ENCODE measurements around the gene RAMP1. TPM values are rescaled to one million over a fixed set of nuclear protein-coding genes. Genes with fewer than 3 reads are reported as not detected.
A peak's percentile ranks its signal among the peaks of the same experiment; 100 is the strongest.

Gene RAMP1
- total and polyA plus RNA-seq, 9 of the 15 experiments (the other 6 are each of a cell fraction or from before 2014, with no cell fraction given): 0.72 to 0.77 TPM; not detected in 7

GRCh38 chr2:237927135-237927534 lies 67.7 kb downstream of the RAMP1 start:
- Histone ChIP-seq H3K27me3 (ENCODE audit: control insufficient read depth in 2 of 2, insufficient read depth in 2 of 2, low read length in 2 of 2) (no peaks in the 10 kb centered on the region), H3K4me3 (no peak overlapping the region), H3K9ac (ENCODE audit: insufficient read depth in 1 of 2, low read depth in 2 of 2, low read length in 2 of 2) (no peak overlapping the region), H2AFZ (ENCODE audit: low read depth, low read length) (no peak overlapping the region), H4K20me1 (replicated peaks; ENCODE audit: control insufficient read depth, insufficient read depth, low read length) (no peaks in the 10 kb centered on the region), H3K4me2 (ENCODE audit: insufficient read depth, low read length) (no peak overlapping the region), H3K27ac (ENCODE audit: extremely low read depth, low read depth, low read length) (no peak overlapping the region), H3K79me2 (ENCODE audit: control insufficient read depth, insufficient read depth, low read length) (no peaks in the 10 kb centered on the region), H3K4me1 (replicated peaks in 1 of 2; ENCODE audit: control insufficient read depth in 2 of 2, insufficient read depth in 2 of 2, low read length in 2 of 2) (peaks cover 7 to 12% of the 10 kb centered on the region in 2 experiments), H3K9me1 (ENCODE audit: control insufficient read depth, insufficient read depth, low read length) (no peaks in the 10 kb centered on the region), H3K9me3 (replicated peaks; ENCODE audit: control insufficient read depth, insufficient read depth, low read depth, low read length) (peaks cover 1% of the 10 kb centered on the region; the same call in 1 of the 2 replicates), H3K36me3 (ENCODE audit: control insufficient read depth, insufficient read depth, low read length) (no peaks in the 10 kb centered on the region)
- intact Hi-C loops (cut with micrococcal nuclease) (loop anchor here (10.0 kb wide), 1 partner anchor 98 kb away; no protein-coding TSS in a partner anchor), in situ Hi-C loops (cut with MboI) (loop anchor here (5.0 kb wide), 1 partner anchor 35 kb away; no protein-coding TSS in a partner anchor)
- BruUV-seq (replicated peaks): no TSS peak
- ChIA-PET CTCF (ENCODE audit: low intra/inter-chr PET ratio) (no interaction called here), POLR2A (interaction anchor here (1.9 kb wide), 1 partner anchor 12 kb away, joined by 8 read pairs; no protein-coding TSS in a partner anchor)
- ATAC-seq (no peak), DNase-seq (ENCODE audit: extremely low read depth in 1 of 4, low spot score in 3 of 4) (no peak), FAIRE-seq (no peak)
- TF ChIP-seq ZNF436 (CRISPR knock-in tag; IDR thresholded peaks at IDR 0.05): no peak
- no peak for TF ChIP-seq CREB5 (CRISPR knock-in tag; IDR thresholded peaks at IDR 0.05)
- TF ChIP-seq EHMT2 (IDR thresholded peaks at IDR 0.05): peak; percentile 84
- no peak for TF ChIP-seq AFF4 (CRISPR knock-in tag; IDR thresholded peaks at IDR 0.05)
- no peak for TF ChIP-seq MXD1 (CRISPR knock-in tag; IDR thresholded peaks at IDR 0.05; ENCODE audit: borderline replicate concordance, poor library complexity, severe bottlenecking)
- TF ChIP-seq REST (IDR thresholded peaks at IDR 0.05; ENCODE audit: borderline replicate concordance): peak; percentile 91
- no peak; the same call in 1 of the 2 replicates for TF ChIP-seq REST (CRISPR knock-in tag; IDR thresholded peaks at IDR 0.05; ENCODE audit: low read depth)
- peak; percentile 81 for TF ChIP-seq MIER1 (IDR thresholded peaks at IDR 0.05; ENCODE audit: low read depth)
- 45% methylated on average over 5 of the region's 5 CpGs for WGBS (ENCODE audit: insufficient coverage, low coverage, missing lambda C conversion rate)
